Esophagus muscularis mucosa (tissue), 4 donors: ENCODE measurements around the gene COL16A1. TPM values are rescaled to one million over a fixed set of nuclear protein-coding genes. Genes with fewer than 3 reads are reported as not detected.

ENCODE experiments used
- DNase-seq: peaks from one replicate; pipeline ENCODE4 v3.0.0-alpha.2; 2017; ENCODE audit errors: extremely low spot score
- H3K27ac ChIP-seq, 4 donors: fragments of 200-600 bp; sonication (generic); replicated peaks in 1 of 4; 1 replicate in 3 of 4; 2 replicates in 1 of 4; pipeline ENCODE4 v1.5.1; 2016 to 2019; ENCODE audit warnings: mild to moderate bottlenecking in 1 of 4
- H3K27me3 ChIP-seq, 4 donors: fragments of 200-600 bp; sonication (generic); one replicate each; pipeline versions ENCODE4 v1.5.1 to v1.6.0; 2016 to 2019
- H3K36me3 ChIP-seq, 4 donors: fragments of 200-600 bp; sonication (generic); one replicate each; pipeline ENCODE4 v1.5.1; 2016 to 2019
- H3K4me1 ChIP-seq, 4 donors: fragments of 200-600 bp; sonication (generic); one replicate each; pipeline ENCODE4 v1.5.1; 2016 to 2019
- H3K4me3 ChIP-seq, 4 donors: fragments of 200-600 bp; sonication (generic); 1 replicate in 2 of 4; 2 replicates in 2 of 4; pipeline ENCODE4 v1.5.1; 2016 to 2019; ENCODE audit warnings: mild to moderate bottlenecking in 4 of 4, moderate library complexity in 1 of 4
- H3K9me3 ChIP-seq, 4 donors: fragments of 200-600 bp; sonication (generic); 1 replicate in 3 of 4; 2 replicates in 1 of 4; pipeline ENCODE4 v1.5.1; 2016 to 2019
- EP300 ChIP-seq: sonication (generic); formaldehyde crosslinking; IDR thresholded peaks from one replicate; pipeline ENCODE4 v1.6.1; 2017; ENCODE audit warnings: antibody characterized with exemption
- POLR2A ChIP-seq: fragments of 450-650 bp; IDR thresholded peaks from one replicate; pipeline ENCODE4 v1.6.1; 2017; ENCODE audit warnings: antibody characterized with exemption, moderate library complexity, mild to moderate bottlenecking, low read depth
- POLR2AphosphoS5 ChIP-seq, 2 donors: sonication (generic); formaldehyde crosslinking; IDR thresholded peaks; one replicate each; pipeline ENCODE4 v1.6.1; 2017; ENCODE audit warnings: antibody characterized with exemption in 2 of 2
- WGBS: methylation state at CpG from one replicate; pipeline ENCODE4 v1.1.5; 2018; 5-methylcytosine and 5-hydroxymethylcytosine counted together
- intact Hi-C: fragments of 100-400 bp; cut with DNase I; formaldehyde crosslinking; loops from one replicate; pipeline ENCODE4 v1.15.1; 2023
- total RNA-seq, 4 donors: library from RNA; depleted of rRNA; stranded (reverse); fragments of >200 nt; gene quantifications; one replicate each; pipeline versions ENCODE4 v1.1.0 to v1.2.1, GENCODE V29; 2016
- TF ChIP-seq, protein P1 (sequence below), 3 experiments: fragments of 200-600 bp in 2 of 3; fragments of 450-650 bp in 1 of 3; sonication (generic) in 2 of 3; IDR thresholded peaks; one replicate each; pipeline ENCODE4 v1.5.1; 2017 to 2019; ENCODE audit warnings: antibody characterized with exemption in 3 of 3, mild to moderate bottlenecking in 2 of 3, moderate library complexity in 1 of 3

COL16A1 gene
- total RNA-seq, 4 donors from 2014 or later = 35.1 to 62.7 (median 47.6) TPM

DNA sequence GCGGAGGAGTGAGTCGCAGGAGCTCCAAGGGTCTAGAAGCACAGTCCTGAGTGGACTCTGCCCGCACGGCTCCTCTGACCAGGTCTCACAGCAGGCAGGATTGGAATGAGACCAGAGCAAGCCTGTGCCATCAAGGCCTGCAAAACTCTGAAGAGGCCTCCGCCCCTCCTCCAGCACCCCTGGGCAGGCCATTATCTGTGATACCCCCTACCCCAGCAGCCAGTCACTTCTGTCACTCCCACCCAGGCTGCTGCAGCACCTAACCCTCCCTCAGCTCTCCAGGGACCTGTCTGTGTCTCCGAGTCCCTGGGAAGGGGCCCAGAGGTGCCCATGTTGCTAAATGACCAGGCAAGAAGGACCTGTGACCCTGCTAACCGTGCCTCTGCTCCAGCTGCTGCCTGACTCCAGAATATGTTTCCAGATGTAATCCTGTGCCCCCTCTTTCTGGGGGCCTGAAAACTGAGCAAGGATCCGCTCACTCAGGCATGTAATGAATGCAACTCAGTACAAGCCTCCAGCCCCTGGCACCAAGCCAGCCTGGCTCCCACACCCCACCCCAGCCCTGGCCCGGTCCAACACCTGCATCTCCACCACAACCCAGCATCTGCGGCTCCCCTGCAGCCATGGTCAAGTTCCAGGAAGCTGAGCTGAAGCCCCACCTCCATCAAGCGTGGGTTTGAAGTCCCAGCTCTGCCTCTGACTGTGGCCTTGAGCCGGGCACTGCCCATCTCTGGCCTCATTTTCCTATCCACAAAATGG is 22.1 kb upstream of the COL16A1 start:
- Histone ChIP-seq H3K9me3 (no peaks in the 10 kb centered on the region), H3K27ac (no peak overlapping the region), H3K36me3 (no peaks in the 10 kb centered on the region), H3K27me3 (peaks cover 0 to 9% (median 0%) of the 10 kb centered on the region in 4 donors), H3K4me1 (no peaks in the 10 kb centered on the region), H3K4me3 (no peak overlapping the region)
- no peak for DNase-seq
- TF ChIP-seq, protein P1, sequence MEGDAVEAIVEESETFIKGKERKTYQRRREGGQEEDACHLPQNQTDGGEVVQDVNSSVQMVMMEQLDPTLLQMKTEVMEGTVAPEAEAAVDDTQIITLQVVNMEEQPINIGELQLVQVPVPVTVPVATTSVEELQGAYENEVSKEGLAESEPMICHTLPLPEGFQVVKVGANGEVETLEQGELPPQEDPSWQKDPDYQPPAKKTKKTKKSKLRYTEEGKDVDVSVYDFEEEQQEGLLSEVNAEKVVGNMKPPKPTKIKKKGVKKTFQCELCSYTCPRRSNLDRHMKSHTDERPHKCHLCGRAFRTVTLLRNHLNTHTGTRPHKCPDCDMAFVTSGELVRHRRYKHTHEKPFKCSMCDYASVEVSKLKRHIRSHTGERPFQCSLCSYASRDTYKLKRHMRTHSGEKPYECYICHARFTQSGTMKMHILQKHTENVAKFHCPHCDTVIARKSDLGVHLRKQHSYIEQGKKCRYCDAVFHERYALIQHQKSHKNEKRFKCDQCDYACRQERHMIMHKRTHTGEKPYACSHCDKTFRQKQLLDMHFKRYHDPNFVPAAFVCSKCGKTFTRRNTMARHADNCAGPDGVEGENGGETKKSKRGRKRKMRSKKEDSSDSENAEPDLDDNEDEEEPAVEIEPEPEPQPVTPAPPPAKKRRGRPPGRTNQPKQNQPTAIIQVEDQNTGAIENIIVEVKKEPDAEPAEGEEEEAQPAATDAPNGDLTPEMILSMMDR (IDR thresholded peaks at IDR 0.05) = no peak
- TF ChIP-seq POLR2A (no peak), POLR2AphosphoS5 (IDR thresholded peaks at IDR 0.05) (no peak), EP300 (no peak)
- 85% methylated on average over 6 of the region's 12 CpGs for WGBS
- intact Hi-C loops = no loop called here

DNA sequence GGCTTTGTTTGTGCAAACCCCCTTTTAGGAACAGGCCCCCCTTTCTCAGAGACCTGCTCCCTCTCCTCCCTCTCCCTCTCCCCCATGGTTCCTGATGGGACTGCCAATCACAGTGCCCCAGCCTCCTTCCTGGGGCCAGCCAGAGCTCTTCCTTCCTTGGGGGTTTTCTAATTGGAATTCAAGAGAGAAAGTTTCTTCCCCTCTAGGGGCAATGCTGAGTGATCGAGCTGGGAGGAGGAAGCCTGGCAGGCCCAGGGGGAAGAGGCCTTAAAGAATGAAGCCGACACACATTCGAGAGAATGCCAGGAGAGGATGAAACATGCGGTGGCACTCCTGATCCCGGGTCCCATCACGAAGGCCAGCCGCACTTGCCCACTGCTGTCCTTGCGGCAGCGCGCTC is 21.3 kb upstream of the COL16A1 start:
- no peaks in the 10 kb centered on the region for H3K4me1 ChIP-seq
- TF ChIP-seq POLR2A (no peak), POLR2AphosphoS5 (IDR thresholded peaks at IDR 0.05) (no peak), EP300 (no peak)
- TF ChIP-seq, protein P1 (IDR thresholded peaks at IDR 0.05) = no peak
- intact Hi-C loops = no loop called here
- no peaks in the 10 kb centered on the region for H3K9me3 ChIP-seq
- no peak overlapping the region for H3K4me3 ChIP-seq
- no peaks in the 10 kb centered on the region for H3K36me3 ChIP-seq
- no peak overlapping the region for H3K27ac ChIP-seq
- no peak for DNase-seq
- H3K27me3 ChIP-seq = peaks cover 0 to 9% (median 0%) of the 10 kb centered on the region in 4 donors
- 82% methylated on average over 9 of the region's 10 CpGs for WGBS

DNA sequence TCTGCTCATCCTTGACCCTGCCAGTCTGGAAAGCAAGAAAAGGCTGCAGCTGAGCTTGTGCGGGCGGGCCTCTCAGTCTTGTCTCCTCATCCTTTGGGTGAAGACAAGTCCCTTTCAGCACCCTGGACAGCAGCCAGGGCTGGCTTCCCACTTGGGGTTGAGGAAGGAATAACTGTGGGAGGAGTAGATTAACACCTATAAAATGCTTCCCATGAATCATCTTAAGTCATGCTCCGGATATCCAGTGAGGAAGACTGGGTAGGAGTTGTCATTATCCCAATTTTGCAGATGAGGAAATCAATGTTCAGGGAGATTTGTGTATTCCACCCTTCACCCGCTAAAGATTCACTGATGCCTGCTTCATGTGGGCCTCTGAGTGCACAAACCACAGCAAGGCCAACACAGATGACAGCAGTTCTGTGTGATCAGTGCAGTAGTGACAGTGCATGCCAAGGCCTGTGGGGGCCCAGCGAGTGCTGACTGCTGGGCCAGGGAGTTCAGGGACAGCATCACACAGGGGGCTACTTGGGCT is 20.1 kb upstream of the COL16A1 start:
- TF ChIP-seq, protein P1 (IDR thresholded peaks at IDR 0.05) = no peak
- TF ChIP-seq EP300 (no peak), POLR2AphosphoS5 (IDR thresholded peaks at IDR 0.05) (no peak), POLR2A (no peak)
- WGBS = 64% methylated on average over 4 of the region's 5 CpGs
- no peaks in the 10 kb centered on the region for H3K4me1 ChIP-seq
- H3K4me3 ChIP-seq = no peak overlapping the region
- peaks cover 0 to 9% (median 0%) of the 10 kb centered on the region in 4 donors for H3K27me3 ChIP-seq
- no peaks in the 10 kb centered on the region for H3K36me3 ChIP-seq
- intact Hi-C loops = no loop called here
- no peak overlapping the region for H3K27ac ChIP-seq
- DNase-seq = no peak
- no peaks in the 10 kb centered on the region for H3K9me3 ChIP-seq

DNA sequence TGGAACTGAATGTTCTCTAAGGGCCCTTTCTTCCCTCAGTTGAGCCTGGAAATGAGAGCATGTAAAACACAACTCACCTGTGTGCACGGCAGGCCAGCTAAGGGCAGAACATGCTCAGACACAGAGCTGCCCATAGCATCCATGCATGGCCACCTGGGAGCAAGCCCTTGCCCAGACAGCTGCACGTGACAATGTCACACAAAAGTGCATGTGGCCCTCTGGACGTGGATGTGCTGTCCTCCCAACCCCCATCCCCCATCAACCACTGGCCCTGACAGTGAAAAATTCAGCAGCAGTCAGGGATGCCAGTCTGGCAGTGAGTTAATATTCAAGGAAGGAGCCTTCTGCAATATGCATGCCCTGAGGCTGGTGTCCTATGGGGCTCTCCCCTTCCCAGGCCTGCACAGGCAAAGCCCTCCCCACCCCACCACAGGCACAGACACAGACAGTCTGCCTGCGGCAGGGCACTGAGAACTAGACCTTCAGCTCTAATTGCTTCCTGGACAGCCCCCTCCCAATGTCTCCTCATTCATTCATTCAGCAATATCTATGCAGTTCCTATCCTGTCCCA is 14.6 kb upstream of the COL16A1 start:
- DNase-seq = no peak
- no peak for TF ChIP-seq EP300
- no peak for TF ChIP-seq POLR2A
- no peak for TF ChIP-seq POLR2AphosphoS5 (IDR thresholded peaks at IDR 0.05)
- TF ChIP-seq, protein P1 (IDR thresholded peaks at IDR 0.05) = no peak
- Histone ChIP-seq H3K27ac (no peak overlapping the region), H3K4me1 (peaks cover 23 to 33% (median 31%) of the 10 kb centered on the region in 4 donors), H3K4me3 (no peak overlapping the region), H3K36me3 (no peaks in the 10 kb centered on the region), H3K9me3 (no peaks in the 10 kb centered on the region), H3K27me3 (peaks cover 0 to 9% (median 0%) of the 10 kb centered on the region in 4 donors)
- WGBS = 96% methylated on average over 3 of the region's 4 CpGs
- intact Hi-C loops = loop anchor here (10.0 kb wide), 1 partner anchor 66 kb away; no protein-coding TSS in a partner anchor
